ENCODE results near the gene KIAA0586. TPM values are rescaled to one million over a fixed set of nuclear protein-coding genes. Genes with fewer than 3 reads are reported as not detected.

Gene KIAA0586
- total RNA-seq, 1 experiment from 2014 or later = 26.2 TPM

GRCh38 chr14:58464652-58465051 lies 37.1 kb downstream of the KIAA0586 start:
- TF ChIP-seq CTCF (IDR thresholded peaks at IDR 0.05; ENCODE audit: unreplicated experiment) = no peak

GRCh38 chr14:58465421-58465820 lies 37.9 kb downstream of the KIAA0586 start:
- Mint-ChIP-seq H3K27me3 (ENCODE audit: insufficient read depth, unreplicated experiment) (no peaks in the 10 kb centered on the region), H3K4me1 (ENCODE audit: insufficient read depth, unreplicated experiment) (no peaks in the 10 kb centered on the region), H3K36me3 (ENCODE audit: insufficient read depth, unreplicated experiment) (peaks cover 33% of the 10 kb centered on the region), H3K27ac (ENCODE audit: low read depth, unreplicated experiment) (peak overlapping the region; percentile 47), H3K9me3 (ENCODE audit: unreplicated experiment) (no peaks in the 10 kb centered on the region), H3K4me3 (ENCODE audit: unreplicated experiment) (no peak overlapping the region)
- peak; percentile 34 for DNase-seq (ENCODE audit: unreplicated experiment)
- TF ChIP-seq CTCF (IDR thresholded peaks at IDR 0.05; ENCODE audit: unreplicated experiment) = no peak
- no TSS peak for BruUV-seq (replicated peaks)
- intact Hi-C loops (cut with micrococcal nuclease) = no loop called here
- ChIA-PET CTCF (no interaction called here), POLR2A (interaction anchor here (1.0 to 1.3 kb wide), 3 partner anchors 9 to 168 kb away, joined by 4 to 11 read pairs (median 6); partner anchors contain the start of genes KIAA0586 and TIMM9)

More at GRCh38 chr14:58464652-58465051, 37.1 kb downstream of the KIAA0586 start:
- no peaks in the 10 kb centered on the region for H3K4me1 Mint-ChIP-seq (ENCODE audit: insufficient read depth, unreplicated experiment)
- ChIA-PET POLR2A (interaction anchor here (1.0 to 1.3 kb wide), 3 partner anchors 9 to 167 kb away, joined by 4 to 11 read pairs (median 6); partner anchors contain the start of genes KIAA0586 and TIMM9), CTCF (no interaction called here)
- no peaks in the 10 kb centered on the region for H3K27me3 Mint-ChIP-seq (ENCODE audit: insufficient read depth, unreplicated experiment)
- no peaks in the 10 kb centered on the region for H3K9me3 Mint-ChIP-seq (ENCODE audit: unreplicated experiment)
- no peak overlapping the region for H3K27ac Mint-ChIP-seq (ENCODE audit: low read depth, unreplicated experiment)
- intact Hi-C loops (cut with micrococcal nuclease) = no loop called here
- no TSS peak for BruUV-seq (replicated peaks)
- peaks cover 41% of the 10 kb centered on the region for H3K36me3 Mint-ChIP-seq (ENCODE audit: insufficient read depth, unreplicated experiment)
- DNase-seq (ENCODE audit: unreplicated experiment) = no peak
- H3K4me3 Mint-ChIP-seq (ENCODE audit: unreplicated experiment) = no peak overlapping the region

- Mint-ChIP-seq H3K4me3 (ENCODE audit: unreplicated experiment) (no peak overlapping the region), H3K27me3 (ENCODE audit: insufficient read depth, unreplicated experiment) (no peaks in the 10 kb centered on the region), H3K27ac (ENCODE audit: low read depth, unreplicated experiment) (no peak overlapping the region), H3K36me3 (ENCODE audit: insufficient read depth, unreplicated experiment) (peaks cover 43% of the 10 kb centered on the region), H3K4me1 (ENCODE audit: insufficient read depth, unreplicated experiment) (no peaks in the 10 kb centered on the region), H3K9me3 (ENCODE audit: unreplicated experiment) (no peaks in the 10 kb centered on the region)
- intact Hi-C loops (cut with micrococcal nuclease) = no loop called here
- TF ChIP-seq CTCF (IDR thresholded peaks at IDR 0.05; ENCODE audit: unreplicated experiment) = no peak
- BruUV-seq (replicated peaks) = no TSS peak
- CTCF ChIA-PET = interaction anchor here (0.7 kb wide), 1 partner anchor 104 kb away, joined by 3 read pairs; no protein-coding TSS in a partner anchor
- no peak for DNase-seq (ENCODE audit: unreplicated experiment)
- POLR2A ChIA-PET = interaction anchor here (1.0 to 1.8 kb wide), 2 partner anchors 9 to 10 kb away, joined by 3 to 6 read pairs; no protein-coding TSS in a partner anchor
Measured at GRCh38 chr14:58466459-58466858, 38.9 kb downstream of the KIAA0586 start.

GRCh38 chr14:58467575-58467974 lies 40.1 kb downstream of the KIAA0586 start:
- no peak overlapping the region for H3K27ac Mint-ChIP-seq (ENCODE audit: low read depth, unreplicated experiment)
- BruUV-seq (replicated peaks) = no TSS peak
- no peaks in the 10 kb centered on the region for H3K9me3 Mint-ChIP-seq (ENCODE audit: unreplicated experiment)
- peaks cover 44% of the 10 kb centered on the region for H3K36me3 Mint-ChIP-seq (ENCODE audit: insufficient read depth, unreplicated experiment)
- DNase-seq (ENCODE audit: unreplicated experiment) = no peak
- no peak overlapping the region for H3K4me3 Mint-ChIP-seq (ENCODE audit: unreplicated experiment)
- no peaks in the 10 kb centered on the region for H3K4me1 Mint-ChIP-seq (ENCODE audit: insufficient read depth, unreplicated experiment)
- intact Hi-C loops (cut with micrococcal nuclease) = no loop called here
- POLR2A ChIA-PET = interaction anchor here (1.8 kb wide), 1 partner anchor 11 kb away, joined by 6 read pairs; no protein-coding TSS in a partner anchor
- CTCF ChIA-PET = no interaction called here
- TF ChIP-seq CTCF (IDR thresholded peaks at IDR 0.05; ENCODE audit: unreplicated experiment) = no peak
- H3K27me3 Mint-ChIP-seq (ENCODE audit: insufficient read depth, unreplicated experiment) = no peaks in the 10 kb centered on the region

Data from MCF 10A (cell line).